NCI-H82 treated with DMSO at 0.1 percent for 48 hours (cell line): ENCODE data around the gene SASH1.
"Not testable (repeated sequence)": the region's sequence is repeated elsewhere in the genome, so short reads cannot be mapped to it uniquely, and the experiment has no call there.

Experiments
- DNase-seq: peaks from one replicate; lab custom pipeline; 2025; ENCODE audit not compliant: unreplicated experiment; lab: John Stamatoyannopoulos, UW

Gene SASH1

DNA sequence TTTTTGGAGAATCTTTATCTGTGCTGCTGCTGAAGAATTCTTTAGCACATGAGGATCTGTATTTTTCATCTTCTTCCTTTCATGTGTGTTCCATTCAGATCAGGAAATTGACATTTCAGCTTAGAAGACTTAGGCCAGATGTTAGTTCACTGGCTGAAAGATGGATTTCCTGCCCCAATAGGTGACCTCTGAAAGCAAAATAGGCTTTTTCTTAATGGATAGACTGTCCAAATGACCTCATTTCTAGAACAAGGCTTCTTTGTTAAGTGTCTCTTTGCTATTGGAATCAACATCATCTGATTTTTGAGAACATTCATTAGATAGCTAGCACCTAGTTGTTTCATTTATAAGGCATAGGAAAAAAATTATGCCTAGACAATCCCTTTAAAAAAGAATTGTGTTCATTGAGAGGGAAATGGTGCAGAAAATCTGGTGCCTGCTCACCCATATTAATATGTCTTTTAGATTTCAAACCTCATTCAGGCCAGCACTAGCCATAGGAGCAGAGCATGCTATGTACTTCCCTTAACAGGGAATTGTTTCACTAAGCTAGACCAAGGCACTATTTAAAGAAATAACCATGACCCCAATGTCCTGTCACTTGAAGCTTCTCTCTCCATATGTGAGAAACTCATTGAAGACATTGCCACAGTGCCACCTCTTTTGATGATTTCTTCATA, 13.6 kb upstream of the SASH1 start:
- DNase-seq, result no peak

DNA sequence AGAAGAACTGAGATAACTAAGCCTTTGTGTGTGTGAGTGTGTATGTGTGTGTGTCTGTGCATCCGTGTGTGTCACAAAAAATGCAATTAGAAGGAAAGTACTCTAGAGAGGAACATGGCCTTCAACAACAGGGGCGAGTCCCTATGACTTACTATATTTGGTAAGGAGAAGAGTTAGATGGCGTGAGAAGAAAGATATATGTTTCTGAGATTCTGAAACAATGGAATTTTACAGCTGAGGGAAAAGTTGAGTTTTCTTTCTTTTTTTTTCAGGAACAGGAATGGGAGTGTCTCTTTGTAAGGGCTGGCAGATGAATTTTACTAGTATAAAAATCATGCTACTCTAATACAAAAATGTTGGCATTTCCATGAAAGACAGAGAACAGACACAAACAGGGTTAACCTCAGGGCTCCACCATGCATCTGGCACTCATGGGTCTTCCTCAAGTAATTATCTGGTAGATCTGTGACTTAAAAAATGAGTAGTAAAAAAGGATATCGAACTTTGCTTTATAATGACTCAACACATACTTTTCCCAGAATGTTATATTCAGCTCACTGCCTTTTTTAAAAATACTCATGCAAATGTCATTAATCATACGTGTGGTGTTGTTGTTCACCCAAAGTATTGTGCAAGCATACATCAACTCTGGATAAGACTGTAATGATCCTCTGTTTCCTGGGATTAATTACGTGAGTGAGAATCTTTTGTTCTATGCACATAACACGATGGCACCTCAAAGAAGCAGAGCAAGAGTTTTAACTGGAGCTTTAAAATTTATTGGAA, 12.8 kb upstream of the SASH1 start:
- DNase-seq, result no peak

DNA sequence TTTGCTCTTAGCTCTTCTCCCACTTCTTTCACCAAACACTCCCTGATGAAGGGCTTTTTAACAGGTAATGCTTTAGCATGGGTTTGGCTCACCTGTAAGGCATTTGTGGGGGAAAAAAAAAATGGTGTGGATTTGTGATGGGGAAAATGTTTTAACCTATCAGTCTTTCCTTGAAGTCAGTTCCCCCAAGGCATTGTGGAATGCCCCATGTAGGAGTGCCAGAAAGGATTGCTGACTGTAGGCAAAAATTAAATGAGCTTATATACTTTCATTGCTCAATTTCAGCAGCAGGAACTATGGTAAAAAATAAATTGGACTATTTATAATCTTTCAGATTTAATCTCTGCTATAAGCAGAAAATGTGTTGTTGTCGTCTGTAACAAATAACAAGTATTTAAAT, 10.6 kb upstream of the SASH1 start:
- DNase-seq, result no peak

DNA sequence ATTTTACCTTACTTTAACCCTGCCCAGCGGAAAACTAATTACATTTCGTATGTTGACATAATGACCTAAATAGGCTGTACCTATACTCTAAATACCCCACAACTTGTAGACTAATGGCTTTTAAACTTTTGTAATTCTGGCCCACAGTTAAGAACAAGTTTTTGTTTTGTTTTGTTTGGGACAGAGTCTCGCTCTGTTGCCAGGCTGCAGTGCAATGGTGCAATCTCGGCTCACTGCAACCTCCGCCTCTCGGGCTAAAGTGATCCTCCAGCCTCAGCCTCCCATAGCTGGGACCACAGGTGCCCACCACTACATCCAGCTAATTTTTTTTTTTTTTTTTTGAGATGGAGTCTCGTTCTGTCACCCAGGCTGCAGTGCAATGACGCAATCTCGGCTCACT, 5.7 kb upstream of the SASH1 start:
- no peak for DNase-seq

DNA sequence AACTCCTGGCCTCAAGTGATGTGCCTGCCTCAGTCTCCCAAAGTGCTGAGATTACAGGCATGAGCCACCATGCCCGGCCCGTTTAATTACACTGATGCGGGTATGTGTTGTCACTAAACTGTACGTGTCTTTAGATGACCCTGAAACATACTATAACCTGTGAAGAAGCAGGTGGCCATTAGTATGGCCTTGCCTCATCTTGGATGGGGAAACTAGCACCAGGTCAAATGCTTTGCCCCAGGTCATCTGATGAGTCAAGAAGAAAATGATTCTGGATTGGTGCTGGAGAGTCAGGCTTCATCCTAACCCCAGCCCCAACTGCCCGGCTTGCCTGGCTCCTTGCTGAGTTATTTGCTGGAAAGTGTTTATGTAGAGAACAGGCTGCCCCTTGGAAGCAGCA, 2.9 kb upstream of the SASH1 start:
- DNase-seq, result no peak

DNA sequence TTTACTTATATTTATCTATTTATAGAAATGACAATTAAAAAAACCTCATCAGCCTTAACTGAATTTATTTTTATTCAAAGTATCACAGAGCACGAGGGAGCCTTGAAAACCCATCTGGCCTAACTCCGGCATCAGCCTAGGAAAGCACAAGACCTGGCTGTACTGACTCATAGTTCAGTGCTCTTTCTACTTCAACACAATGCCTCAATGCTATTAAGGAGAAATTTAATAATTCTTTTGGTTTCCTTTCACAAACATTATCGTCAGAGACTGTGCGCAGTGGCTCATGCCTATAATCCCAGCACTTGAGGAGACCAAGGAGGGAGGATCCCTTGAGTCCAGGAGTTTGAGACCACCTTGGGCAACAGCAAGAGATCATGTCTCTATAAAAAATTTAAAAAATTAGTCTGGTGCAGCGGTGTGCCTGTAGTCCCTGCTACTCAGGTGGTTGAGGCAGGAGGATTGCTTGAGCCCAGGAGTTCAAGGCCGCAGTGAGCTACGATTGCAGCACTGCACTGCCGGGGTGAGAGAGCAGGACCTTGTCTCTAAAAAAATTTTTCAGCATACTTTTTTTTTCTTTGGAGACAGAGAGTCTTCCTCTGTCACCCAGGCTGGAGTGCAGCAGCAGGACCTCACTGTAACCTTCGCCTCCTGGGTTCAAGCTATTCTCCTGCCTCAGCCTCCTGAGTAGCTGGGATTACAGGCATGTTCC, 1.9 kb upstream of the SASH1 start:
- DNase-seq, result no peak

DNA sequence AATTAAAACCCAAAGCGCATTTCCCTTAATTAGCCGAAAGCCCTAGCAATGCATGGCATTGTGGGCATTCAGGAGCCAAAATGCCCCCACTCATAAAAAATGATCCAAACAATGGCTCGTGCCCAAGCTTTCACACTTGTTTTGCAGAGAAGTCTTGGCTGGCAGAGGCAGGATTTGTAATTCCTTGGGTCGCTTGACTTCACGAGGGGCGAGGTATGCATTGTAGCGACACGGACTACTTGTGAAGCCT, 613 bp upstream of the SASH1 start:
- DNase-seq, result no peak

DNA sequence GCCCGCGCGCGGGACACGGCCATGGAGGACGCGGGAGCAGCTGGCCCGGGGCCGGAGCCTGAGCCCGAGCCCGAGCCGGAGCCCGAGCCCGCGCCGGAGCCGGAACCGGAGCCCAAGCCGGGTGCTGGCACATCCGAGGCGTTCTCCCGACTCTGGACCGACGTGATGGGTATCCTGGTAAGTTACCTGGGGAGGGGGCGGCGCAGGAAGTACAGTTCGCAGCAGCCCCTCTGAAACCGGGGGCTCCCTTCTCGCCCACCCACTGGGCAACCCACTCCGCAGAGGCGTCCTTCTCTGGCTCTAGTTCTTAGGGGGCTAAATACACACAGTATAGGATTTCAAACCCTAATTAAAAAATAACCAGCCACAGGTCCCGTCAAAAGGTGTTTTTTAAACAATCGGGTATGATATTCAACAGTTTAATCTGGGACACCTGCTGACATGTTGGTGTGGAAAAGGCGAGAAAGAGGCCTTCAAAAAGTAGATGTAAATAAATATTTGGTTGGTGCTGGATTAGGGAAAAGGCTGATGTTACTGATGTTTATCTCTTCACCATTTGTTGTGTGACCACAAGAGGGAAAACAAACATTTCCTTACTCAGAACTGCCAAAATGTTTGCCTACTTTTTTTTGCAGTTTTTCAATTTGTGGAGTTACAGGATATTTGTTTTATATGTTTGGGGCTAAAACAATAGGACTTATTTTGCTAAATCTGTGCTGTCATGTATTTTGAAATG, 577 bp downstream of the SASH1 start:
- DNase-seq, result no peak

DNA sequence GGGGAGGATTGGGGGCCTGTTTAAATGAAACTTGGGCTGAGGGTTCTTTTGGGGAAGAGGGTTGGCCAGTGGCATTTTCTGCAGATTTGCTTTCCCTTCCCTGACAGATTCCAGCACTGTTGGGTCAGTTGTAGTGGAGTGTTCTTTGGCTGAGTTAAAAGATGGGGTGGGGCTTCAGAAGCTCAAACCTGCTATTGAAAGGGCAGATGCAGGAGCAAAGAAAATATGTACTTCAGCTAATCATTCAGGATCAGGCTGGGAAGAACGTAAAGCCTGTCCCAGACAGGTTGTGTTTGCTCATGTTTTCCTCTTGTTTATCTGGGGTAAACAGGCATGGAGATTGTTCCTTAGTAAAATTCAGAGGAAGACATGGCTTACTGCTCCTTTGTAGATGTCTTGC, 2.5 kb downstream of the SASH1 start:
- DNase-seq, result no peak

DNA sequence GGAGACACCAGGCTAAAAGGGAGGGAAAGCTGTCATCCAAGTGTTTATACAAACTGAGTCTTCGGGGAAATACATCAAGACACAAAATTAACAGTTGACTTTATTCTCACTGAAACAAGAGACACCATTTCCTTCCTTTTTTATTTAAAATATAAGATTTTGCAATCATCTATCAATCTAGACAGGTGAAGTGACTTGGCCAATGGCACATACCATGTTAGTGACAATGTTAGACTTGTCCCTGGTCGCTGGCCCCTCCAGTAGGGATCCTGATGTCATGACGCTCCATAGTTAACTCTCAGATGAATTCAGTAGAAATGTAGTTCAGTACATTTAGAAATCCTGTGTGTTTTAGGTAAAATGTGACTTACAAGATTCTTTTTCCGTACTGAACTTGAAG, 2.9 kb downstream of the SASH1 start:
- no peak for DNase-seq

DNA sequence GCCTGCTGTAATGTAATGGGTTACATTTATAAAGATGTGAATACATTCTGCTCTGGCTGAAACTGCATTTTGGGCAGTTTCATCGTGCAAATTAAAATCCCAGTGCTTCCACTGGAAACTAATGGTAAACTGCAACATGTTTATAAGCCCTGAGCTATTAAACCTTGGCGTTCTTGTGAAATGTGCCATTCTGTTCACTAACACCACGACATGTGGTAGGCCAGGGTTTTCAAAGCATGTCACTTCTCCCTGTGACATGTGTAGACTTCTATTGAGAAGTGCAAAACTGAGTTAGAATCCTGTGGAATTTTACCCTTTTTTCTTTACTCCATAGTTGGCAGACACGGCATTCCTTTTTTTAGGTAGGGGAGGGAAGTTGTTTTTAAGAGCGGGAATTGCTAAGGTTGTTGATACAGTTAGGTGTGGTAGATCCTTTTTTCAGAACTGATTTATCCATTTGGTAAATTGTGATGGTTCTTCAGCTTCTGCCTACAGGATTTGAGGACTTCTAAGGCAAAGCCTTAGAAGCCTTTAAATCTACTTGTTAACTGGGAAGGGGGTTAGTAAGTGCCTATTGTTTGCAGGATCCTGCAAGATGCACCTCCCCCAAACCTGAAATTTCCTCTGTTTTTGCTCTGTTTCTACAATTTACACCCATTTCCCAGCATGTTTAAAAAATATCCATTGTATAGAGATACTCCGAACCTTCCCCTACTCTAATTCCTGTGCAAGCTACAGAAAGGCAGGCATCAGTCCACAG, 4.2 kb downstream of the SASH1 start:
- no peak for DNase-seq

DNA sequence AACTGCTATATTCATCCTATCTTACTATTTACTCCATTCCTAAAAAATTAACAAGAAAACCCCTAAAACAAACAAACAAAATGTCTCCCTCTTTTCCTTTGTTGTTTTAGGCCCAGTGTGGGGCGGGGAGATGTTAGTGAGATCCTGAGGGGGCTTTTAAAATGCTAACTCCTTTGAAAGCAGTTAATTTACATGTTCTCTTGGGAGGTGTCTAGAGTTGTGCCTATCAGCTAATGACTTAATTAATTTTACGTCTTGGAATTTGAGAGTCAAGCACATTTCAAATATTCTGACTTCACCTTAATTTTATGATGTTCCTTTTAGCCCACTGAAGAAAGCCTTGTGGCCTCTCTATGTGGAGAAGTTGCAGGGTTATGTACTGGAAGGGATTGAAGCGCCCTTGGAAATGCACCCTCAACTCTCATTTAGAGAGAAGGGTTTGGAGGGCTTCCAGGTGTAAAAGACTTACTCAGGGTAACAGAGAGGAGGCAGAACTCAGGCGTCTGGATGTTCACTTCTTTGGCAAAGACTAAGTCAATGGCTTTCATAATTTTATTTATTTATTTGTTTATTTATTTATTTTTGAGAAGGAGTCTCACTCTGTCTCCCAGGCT, 4.9 kb downstream of the SASH1 start:
- no peak for DNase-seq

DNA sequence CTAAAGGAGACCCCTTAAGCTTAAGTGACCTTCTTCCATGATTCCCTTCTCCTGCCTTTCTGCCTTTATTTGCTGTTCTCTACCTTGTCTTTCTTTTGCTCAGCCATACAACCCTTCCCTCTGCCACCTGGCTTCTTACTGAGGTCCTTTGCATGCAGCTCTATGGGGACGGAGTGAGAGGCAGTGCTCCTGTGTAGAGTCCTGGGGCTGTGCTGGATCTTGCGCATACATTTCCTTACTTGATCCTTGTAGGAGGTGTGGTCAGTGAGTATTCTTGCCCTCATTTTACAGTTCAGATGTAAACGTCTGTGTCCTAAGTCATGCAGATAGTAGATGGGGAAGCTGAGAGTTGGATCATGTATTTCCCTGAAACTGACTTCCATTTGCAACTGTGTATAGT, 5.7 kb downstream of the SASH1 start:
- no peak for DNase-seq

DNA sequence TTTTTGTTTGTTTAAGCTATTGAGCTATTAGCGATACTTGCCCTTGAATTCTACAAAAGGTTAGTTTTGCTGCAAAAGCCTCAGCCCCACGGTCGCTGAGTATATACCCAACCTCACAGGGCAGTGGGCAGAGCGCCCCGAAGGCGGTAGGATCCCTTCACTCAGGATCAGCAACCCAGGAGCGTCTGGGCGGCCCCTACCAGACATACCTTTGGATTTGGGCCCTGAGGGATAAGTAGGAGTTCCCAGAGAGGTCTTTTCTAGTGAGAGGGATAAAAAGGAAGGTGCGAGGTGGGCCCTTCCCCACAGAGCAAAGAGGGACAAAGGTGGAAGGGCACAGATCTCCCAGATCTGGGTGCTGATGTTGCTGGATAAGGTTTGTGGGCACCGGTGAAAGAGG, 6.1 kb downstream of the SASH1 start:
- no peak for DNase-seq

DNA sequence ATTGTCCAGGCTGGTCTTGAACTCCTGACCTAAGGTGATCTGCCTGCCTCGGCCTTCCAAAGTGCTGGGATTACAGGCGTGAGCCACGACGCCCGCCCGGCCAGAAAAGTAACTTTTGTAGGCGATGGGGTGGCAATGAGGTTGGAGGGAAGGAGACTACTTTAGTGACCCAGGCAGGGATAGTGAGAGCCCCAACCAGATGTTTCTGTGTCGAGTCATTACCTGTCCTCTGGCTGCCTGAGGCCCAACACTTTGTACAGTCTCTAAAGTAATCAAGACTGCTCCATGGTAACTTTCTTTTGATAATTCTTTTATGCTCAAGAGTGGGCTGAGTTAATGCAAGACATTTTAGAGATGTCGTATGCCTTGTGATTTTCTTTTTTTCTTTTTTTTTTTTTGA, 6.8 kb downstream of the SASH1 start:
- no peak for DNase-seq

DNA sequence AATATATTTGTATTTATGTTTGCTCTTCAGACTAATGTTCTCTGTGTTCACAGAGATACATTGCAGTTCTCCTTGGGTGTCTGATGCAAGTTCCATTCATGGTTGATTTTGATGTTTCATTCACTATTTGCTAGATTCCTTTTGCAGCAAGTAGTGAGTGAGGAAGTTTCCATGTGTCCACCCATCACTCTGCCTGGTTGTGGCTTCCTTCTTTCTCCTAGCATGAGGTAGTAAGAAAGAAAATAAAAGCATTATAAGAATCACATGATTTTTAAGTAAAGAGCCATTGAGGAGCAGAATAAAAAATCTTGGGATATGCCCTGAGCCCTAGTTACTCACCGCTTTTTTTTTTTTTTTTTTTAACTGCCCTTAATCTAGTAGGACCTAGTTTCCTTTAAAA, 8.7 kb downstream of the SASH1 start:
- no peak for DNase-seq

DNA sequence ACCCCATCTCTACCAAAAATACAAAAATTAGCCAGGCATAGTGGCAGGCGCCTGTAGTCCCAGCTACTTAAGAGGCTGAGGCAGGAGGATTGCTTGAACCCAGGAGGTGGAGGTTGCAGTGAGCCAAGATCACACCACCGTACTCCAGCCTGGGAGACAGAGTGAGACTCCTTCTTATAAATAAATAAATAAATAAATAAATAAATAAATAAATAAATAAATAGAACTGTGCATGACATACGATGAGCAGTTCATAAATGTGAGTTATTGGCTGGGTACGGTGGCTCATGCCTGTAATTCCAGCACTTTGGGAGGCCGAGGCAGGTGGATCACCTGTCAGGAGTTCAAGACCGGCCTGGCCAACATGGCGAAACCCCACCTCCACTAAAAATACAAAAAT, 9.8 kb downstream of the SASH1 start:
- not testable (repeated sequence) for DNase-seq

DNA sequence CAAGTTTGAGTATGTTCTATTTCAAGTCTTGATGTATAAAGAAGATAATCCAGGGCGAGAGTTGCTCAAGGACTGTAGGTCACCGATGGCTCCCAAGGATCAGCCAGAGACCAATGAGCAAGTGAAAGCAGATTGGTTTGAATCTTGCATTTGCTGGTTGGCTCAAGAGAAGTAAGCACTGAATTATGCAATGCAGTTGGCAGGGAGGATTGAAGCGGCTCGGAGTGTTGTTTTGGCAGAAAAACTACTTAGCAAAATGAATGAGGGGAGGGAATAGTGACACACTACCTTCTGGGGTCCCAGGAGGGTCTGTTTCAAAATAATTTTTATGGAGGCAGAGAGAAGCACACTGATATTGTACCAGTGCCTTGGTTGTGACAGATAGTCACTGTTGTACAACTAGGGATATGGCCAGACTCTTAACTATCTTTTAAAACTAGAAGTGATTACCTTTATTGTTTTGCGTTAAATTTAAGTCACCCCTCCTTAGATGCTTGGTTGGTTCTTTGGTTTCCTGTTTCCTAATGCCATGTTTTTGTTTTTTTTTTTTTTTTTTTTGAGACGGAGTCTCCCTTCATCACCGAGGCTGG, 15.7 kb downstream of the SASH1 start:
- no peak for DNase-seq

DNA sequence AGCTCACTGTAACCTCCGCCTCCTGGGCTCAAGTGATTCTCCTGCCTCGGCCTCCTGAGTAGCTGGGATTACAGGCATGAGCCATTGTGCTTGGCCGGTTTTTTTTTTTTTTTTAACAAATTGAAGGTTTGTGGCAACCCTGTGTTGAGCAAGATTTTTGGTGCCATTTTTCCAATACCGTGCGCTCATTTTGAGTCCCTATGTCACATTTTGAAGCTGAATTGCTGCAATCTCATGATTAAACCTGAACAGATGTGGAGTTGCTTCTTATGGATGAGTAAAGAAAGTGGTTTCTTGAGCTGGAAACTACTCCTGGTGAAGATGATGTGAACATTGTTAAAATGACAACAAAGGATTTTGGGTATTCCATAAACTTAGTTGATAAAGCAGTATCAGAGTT, 16.6 kb downstream of the SASH1 start:
- DNase-seq, result no peak

DNA sequence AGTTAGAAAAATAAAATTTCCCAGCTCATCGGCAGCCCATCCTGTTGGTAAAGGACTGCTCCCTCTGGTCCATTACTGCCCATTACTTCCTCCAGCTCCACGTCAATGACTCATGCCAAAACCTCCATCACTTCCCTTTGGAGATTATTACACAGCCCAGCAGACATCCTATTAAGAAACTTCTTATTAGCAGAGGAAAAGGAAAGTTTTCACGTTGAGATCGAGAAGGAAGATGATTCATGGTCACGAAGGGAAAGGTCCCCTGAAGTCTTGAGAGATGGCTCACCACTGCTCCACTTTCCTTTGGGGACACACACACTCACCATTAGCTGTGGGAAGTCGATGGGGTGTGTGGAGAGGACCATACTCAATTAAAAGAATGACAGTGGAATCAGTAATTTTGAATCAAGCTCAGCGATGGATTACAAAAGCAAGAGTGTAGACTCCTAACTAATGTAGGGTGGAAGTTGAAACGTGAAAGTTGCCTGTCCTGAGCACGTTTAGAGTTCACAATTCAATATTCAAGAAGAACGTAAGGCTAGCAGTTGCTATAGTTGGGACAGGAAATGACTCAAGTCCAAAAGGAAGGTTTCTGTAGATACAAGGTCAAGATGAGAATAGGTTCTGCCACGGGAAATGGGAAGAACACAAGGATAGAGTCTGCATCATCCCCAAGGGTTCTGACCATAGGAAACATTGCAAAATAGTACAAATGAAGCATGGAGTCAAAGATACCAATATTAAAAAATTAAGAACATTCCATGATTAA, 21.6 kb downstream of the SASH1 start:
- DNase-seq, result no peak
